Muscle layer of colon (tissue), 2 donors: ENCODE results near the gene IRX3.

Experiments used
- H3K27ac ChIP-seq: one replicate; pipeline ENCODE4 v1.7.0; 2013; ENCODE audit warnings: low read depth, mild to moderate bottlenecking, low read length, moderate library complexity
- H3K27me3 ChIP-seq, 2 donors: one replicate each; pipeline ENCODE4 v1.7.0; 2013; ENCODE audit warnings: low read length in 2 of 2, mild to moderate bottlenecking in 2 of 2; ENCODE audit not compliant: insufficient read depth in 2 of 2, control insufficient read depth in 1 of 2
- H3K36me3 ChIP-seq: one replicate; pipeline ENCODE4 v1.7.0; 2013; ENCODE audit warnings: mild to moderate bottlenecking, low read length; ENCODE audit not compliant: insufficient read depth
- H3K4me1 ChIP-seq: one replicate; pipeline ENCODE4 v1.7.0; 2013; ENCODE audit warnings: mild to moderate bottlenecking, low read length; ENCODE audit not compliant: insufficient read depth
- H3K4me3 ChIP-seq, 2 donors: one replicate each; pipeline ENCODE4 v1.7.0; 2013; ENCODE audit warnings: low read length in 2 of 2, low read depth in 1 of 2, mild to moderate bottlenecking in 1 of 2, moderate library complexity in 1 of 2
- H3K9ac ChIP-seq: one replicate; pipeline ENCODE4 v1.7.0; 2013; ENCODE audit warnings: low read length
- H3K9me3 ChIP-seq: one replicate; pipeline ENCODE4 v1.7.0; 2013; ENCODE audit warnings: mild to moderate bottlenecking, low read length
- donor health status: abdominal sarcoma.
- donor health status: Adenocarcinoma of cecum.

IRX3 gene

DNA sequence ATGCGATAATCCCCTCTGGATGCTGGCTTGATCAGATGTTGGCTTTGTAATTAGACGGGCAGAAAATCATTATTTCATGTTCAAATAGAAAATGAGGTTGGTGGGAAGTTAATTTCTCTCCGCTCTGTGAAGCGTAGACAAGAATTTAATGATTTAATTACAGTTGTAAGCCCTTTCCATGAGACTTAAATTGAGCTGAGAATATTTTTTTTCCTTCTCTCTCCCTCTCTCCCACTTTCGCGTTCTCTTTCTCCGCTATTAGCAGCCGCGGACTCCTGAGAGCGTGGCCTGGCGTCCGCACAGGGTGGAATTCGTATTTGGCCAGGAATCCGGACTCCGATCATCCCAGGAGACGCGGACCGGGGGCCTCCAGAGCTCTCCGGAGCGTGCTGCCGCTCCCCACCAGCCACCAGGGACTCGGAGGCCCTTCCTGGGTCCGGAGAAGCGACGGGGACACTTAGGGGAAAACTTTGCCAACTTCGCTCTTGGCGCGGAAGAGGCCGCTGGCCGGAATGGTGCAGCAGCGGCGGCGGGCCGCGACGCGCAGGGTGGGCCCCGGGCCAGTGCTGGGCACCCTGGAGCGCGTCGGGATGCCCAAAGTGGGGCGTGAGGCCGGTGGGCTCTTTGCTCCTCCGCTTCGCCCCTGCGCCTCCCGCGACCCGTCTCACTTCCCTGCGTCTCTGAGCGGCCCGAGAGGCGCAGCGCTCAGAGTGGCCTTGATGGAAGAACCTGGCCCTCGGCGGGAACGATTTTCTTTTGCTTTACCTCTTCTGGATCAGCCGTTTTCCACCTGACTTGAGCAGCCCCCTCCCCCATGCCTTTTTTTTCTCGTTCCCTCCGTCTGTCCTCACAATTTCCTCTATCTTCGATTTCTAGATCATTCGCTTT is 3.6 kb upstream of the IRX3 start:
- H3K4me1 ChIP-seq, result peaks cover 7% of the 10 kb centered on the region
- no peak overlapping the region for H3K9ac ChIP-seq
- H3K27me3 ChIP-seq, result peaks cover 25 to 76% of the 10 kb centered on the region in 2 donors
- no peak overlapping the region for H3K27ac ChIP-seq
- no peak overlapping the region for H3K4me3 ChIP-seq
- H3K36me3 ChIP-seq, result no peaks in the 10 kb centered on the region
- H3K9me3 ChIP-seq, result no peaks in the 10 kb centered on the region

DNA sequence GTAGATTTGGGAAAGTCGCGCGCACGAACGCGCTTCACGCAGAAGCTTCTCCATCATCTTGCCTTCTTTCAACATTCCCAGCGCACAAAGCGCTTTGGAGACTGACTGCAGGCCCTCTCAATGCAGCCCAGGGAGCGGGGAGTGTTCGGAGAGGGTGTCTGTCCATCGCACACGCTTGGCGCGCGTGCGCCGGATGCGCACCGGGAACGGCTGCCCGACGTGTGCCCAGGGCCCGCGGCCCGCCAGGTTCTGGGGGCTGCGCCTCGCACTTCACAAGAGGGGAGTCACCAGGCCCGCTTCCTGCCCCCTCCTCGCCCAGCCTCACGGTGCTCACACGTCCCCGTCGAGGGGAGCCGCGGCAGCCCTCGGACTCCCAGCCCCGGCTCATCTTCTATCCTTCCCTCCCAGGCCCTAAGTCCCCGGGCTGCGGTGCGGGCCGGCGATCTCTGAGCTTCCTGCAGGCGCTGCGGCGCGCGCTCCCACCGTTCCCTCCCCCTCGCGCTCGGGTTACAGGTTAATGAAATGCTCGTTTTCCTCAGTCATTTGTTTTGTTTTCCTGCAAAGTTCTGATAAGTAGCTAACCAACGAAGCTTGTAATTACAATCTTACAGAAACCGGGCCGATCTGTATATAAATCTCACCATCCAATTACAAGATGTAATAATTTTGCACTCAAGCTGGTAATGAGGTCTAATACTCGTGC is 2.8 kb upstream of the IRX3 start:
- Histone ChIP-seq H3K4me3 (no peak overlapping the region), H3K9me3 (no peaks in the 10 kb centered on the region), H3K27me3 (peaks cover 25 to 84% of the 10 kb centered on the region in 2 donors), H3K9ac (no peak overlapping the region), H3K27ac (no peak overlapping the region), H3K36me3 (no peaks in the 10 kb centered on the region), H3K4me1 (peaks cover 7% of the 10 kb centered on the region)

DNA sequence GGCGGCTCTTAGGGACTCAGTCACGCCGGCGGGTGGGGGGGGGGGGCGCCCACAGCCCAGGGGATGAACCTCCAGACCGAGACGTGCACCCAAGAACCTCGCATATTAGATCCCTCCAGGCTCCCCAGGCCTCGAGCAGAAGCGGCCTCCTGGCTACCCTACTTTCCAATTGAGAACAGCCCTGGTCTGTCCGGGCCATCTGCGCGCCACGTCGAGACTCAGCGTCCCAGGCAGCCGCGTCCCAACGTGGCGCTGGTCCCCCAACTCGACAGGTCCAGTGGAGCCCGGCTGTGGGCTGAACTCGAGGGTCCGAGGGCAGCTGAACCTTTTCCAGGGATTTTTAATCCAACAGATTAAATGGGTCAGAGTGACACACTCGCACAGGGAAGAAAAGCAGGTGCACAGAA is 2.3 kb upstream of the IRX3 start:
- Histone ChIP-seq H3K9ac (no peak overlapping the region), H3K4me1 (peaks cover 7% of the 10 kb centered on the region), H3K9me3 (no peaks in the 10 kb centered on the region), H3K27ac (no peak overlapping the region), H3K36me3 (no peaks in the 10 kb centered on the region), H3K27me3 (peaks cover 30 to 87% of the 10 kb centered on the region in 2 donors), H3K4me3 (no peak overlapping the region)

DNA sequence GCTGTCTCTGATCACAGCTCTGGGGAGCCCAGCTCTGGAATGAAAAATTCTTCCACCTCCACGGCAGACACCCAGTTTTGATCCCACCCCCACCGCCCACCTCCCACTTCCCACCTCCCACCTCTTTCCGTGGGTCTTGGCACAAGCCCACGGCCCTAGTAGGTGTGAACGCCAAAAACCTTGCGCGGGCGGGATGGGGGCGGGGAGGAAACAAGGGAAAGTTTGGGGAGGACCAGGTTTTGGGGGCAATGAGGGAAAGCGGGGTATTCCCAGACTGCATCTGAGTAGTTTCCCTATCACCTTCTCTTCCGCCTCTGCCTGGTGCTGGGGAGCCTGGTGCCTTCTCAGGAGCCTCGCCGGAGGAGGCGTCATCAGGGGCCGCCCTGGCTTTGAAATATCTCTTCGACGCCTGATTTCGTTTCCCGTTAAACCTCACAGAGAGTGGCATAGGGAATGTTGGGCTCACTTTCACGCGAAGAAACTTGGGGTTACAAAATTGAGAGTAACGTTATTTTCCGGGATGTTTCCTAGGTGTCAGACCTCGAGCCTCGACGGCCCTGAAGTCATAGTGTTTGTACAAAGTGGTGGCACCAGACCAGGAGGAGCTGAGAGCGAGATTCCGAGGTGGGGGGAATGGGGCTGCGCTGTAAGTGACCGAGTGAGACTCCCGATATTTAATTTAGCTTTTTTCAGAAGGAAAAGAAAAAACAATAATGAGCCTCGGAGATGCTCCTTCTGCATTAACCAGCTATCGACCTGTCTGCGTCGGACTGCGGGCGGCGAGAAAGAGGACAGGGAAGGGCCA is 1.6 kb upstream of the IRX3 start:
- Histone ChIP-seq H3K9ac (no peak overlapping the region), H3K4me1 (peaks cover 7% of the 10 kb centered on the region), H3K9me3 (no peaks in the 10 kb centered on the region), H3K36me3 (no peaks in the 10 kb centered on the region), H3K27me3 (peaks cover 36 to 87% of the 10 kb centered on the region in 2 donors), H3K4me3 (no peak overlapping the region), H3K27ac (no peak overlapping the region)

DNA sequence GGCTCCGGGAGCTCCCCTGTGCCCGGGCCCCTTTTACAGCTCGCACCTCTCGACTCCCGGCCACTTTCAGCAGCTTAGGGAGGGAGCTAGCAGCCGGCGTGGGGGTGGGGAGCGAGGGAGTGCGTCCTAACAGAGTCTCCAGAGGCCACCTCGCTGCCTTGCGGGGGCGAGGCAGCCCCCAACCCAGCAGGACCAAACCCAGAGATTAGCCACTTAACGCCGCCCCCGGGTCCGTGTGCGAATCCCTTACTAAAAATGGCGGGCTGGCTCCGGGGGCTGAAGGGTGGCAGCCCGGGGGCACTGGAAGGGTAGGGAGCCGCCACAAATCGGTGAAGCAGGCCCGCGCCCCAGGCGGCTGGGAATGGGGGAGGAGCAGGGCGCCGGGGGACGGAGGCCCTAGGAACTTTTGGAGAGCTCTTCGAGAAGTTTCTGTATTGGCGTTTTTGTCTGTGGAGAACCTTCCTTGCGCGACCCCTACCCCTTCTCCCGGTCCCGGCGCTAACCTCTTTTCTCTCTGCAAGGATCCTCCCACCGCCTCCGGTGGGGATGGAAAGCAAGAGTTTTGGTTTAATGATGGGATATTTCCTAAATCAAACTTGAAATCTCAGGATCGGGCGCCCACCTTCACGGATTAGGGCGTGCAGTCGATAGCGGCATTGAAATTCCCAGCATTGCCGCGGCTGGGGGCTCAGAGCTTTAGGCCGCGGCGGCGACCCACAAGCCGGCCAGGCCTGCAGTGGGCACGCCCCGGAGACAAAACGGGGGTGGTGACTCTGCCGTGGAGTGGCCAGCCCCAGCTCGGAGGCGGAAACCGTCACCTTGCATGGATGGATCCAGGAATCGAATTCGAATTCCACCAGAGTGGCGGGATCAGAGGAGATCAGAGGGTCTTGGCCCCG is 793 bp upstream of the IRX3 start:
- Histone ChIP-seq H3K36me3 (no peaks in the 10 kb centered on the region), H3K27ac (no peak overlapping the region), H3K4me1 (peaks cover 7% of the 10 kb centered on the region), H3K4me3 (peak overlapping the region in 1 of 2 donors; percentile 31), H3K27me3 (peaks cover 44 to 91% of the 10 kb centered on the region in 2 donors), H3K9ac (no peak overlapping the region), H3K9me3 (no peaks in the 10 kb centered on the region)

DNA sequence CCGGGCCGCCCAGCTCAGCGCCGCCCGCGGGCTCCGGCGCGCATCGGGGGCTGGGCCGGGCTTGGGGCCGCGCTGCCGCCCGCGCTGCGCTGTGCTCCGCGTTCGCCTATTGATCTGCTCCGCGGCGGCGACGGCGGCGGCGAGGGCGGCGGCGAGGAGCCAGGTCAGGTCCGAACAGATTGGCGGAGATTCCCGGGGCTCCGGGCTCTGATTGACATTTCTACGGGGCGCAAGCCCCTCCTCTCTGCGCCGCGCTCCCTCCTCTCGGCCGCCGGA is 559 bp downstream of the IRX3 start:
- Histone ChIP-seq H3K9me3 (no peaks in the 10 kb centered on the region), H3K27me3 (peaks cover 54 to 90% of the 10 kb centered on the region in 2 donors), H3K9ac (no peak overlapping the region), H3K27ac (no peak overlapping the region), H3K4me1 (peaks cover 7% of the 10 kb centered on the region), H3K4me3 (peak overlapping the region; percentile 29 to 60), H3K36me3 (no peaks in the 10 kb centered on the region)

DNA sequence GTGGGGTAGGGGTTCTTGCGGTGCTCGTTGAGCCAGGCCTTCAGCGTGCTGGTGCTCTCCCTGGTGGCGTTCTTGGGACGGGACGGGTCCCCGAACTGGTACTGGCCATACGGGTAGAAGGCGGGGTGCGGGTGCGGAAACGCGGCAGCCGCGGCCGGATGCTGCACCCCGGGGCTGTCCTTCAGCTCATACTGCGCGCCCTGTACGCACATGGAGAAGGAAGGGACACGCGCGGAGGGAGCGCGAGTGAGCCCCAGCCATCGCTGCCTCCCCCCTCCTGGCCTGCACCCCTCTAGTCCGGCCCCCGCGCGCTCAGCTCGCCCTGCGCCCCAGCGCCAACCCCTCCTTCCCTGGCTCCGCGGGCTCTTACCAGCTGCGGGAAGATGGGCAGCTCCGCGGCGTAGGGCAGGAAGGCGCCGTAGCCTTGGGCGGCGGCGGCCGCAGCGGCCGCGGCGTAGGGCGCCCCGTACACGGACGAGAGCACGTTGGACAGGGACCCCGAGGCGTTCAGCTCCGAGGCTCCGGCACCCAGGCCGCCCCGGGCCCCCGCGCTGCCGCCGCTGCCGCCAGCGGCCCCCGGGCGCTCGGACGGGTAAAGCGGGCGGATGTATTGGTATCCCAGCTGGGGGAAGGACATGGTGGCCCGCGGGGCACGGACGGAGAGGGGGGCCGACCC is 1.0 kb downstream of the IRX3 start:
- peaks cover 49 to 85% of the 10 kb centered on the region in 2 donors for H3K27me3 ChIP-seq
- no peak overlapping the region for H3K27ac ChIP-seq

DNA sequence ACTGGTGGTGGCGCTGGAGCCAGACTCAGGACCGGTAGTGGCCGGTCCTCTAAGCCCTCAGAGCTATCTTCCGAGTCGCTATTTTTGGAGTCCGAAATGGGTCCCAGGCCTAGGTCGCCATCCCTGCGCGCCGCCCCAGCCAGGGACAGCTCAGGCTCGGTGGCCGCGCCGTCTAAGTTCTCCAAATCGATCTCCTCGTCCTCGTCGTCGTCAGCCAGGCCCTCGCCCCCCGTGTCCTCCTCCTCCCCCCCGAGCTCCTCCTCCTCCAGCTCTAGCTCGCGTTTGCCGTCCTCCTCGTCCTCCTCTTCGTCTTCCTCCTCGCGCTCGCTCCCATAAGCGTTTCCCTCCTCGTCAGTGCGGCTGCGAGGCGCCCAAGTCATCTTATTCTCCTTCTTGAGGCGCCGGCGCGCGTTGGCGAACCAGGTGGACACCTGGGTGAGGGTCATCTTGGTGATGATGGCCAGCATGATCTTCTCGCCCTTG is 1.6 kb downstream of the IRX3 start:
- Histone ChIP-seq H3K4me3 (no peak overlapping the region), H3K27ac (no peak overlapping the region), H3K9me3 (no peaks in the 10 kb centered on the region), H3K36me3 (no peaks in the 10 kb centered on the region), H3K27me3 (peaks cover 43 to 80% of the 10 kb centered on the region in 2 donors), H3K4me1 (peaks cover 7% of the 10 kb centered on the region), H3K9ac (no peak overlapping the region)

More for the DNA sequence above, 1.0 kb downstream of the IRX3 start:
- no peak overlapping the region for H3K4me3 ChIP-seq
- H3K9me3 ChIP-seq, result no peaks in the 10 kb centered on the region
- H3K4me1 ChIP-seq, result peaks cover 7% of the 10 kb centered on the region
- H3K36me3 ChIP-seq, result no peaks in the 10 kb centered on the region
- H3K9ac ChIP-seq, result no peak overlapping the region

DNA sequence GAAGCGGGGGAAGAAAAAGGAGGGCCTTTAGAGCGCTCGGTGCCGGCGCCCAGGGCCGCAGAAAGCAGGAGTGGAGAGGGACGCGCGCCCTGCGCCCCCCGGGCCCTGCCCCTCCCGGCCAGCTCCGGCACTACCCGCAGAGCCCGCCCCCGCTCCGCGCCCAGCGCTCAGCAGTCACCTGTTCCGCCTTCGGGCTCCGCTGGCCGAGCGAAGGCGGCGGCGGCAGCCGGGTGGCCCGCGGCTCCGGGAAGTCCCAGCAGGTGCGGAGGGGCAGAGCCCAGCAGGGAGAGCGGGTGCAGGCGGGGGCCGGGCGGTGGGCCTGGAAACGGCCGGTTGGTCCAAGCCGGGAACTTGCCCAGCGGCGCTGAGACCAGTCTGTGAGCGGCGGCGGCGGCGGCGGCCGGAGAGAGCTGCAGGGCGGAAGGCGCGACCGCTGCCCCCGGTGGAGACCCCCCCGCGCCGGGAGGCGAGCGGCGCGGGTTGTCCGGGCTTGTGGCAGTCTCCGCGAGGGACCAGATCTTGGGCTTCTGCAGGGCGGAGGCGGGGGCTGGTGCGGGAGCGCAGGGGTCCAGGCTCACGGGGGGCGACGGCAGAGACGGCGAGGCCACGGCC is 2.2 kb downstream of the IRX3 start:
- peaks cover 7% of the 10 kb centered on the region for H3K4me1 ChIP-seq
- no peaks in the 10 kb centered on the region for H3K36me3 ChIP-seq
- no peaks in the 10 kb centered on the region for H3K9me3 ChIP-seq
- H3K9ac ChIP-seq, result no peak overlapping the region
- H3K27ac ChIP-seq, result no peak overlapping the region
- H3K4me3 ChIP-seq, result no peak overlapping the region
- H3K27me3 ChIP-seq, result peaks cover 40 to 74% of the 10 kb centered on the region in 2 donors

DNA sequence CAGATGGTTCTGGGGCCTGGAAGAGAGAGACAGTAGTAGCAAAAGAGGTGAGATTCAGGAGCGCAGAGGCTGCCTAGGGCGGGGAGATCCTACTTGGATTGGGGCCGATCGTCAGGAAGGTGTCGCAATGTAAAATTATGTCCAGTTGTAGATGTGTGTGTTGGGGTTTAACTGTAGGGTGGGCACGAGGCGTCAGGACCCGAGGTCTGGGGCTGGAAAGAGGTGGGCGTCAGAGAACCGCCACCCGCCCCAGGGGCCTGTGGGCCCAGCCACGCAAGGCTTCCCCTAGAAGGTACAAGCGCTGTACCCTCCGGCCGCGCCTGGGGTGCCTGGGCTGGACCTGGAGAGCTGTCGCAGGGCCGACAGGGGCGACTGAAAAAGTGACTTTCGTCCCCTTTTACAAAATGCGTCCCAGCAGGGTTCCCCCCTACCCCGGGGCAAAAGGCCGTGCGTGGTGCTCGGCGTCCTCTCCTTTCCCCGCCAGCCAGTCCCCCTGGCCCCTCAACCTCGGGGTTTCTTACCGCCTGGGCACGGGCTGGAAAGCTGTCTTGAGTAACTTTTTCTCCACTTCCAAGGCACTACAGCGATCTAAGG is 2.8 kb downstream of the IRX3 start:
- Histone ChIP-seq H3K27ac (no peak overlapping the region), H3K4me3 (no peak overlapping the region), H3K9ac (no peak overlapping the region), H3K27me3 (peaks cover 34 to 68% of the 10 kb centered on the region in 2 donors), H3K9me3 (no peaks in the 10 kb centered on the region), H3K36me3 (no peaks in the 10 kb centered on the region), H3K4me1 (peaks cover 7% of the 10 kb centered on the region)
